DMS 273 (cell line): ENCODE data around the gene HSF4.

Experiments used
- DNase-seq: peaks from one replicate; lab custom pipeline; 2025; ENCODE audit not compliant: unreplicated experiment; lab: John Stamatoyannopoulos, UW

Gene HSF4

DNA sequence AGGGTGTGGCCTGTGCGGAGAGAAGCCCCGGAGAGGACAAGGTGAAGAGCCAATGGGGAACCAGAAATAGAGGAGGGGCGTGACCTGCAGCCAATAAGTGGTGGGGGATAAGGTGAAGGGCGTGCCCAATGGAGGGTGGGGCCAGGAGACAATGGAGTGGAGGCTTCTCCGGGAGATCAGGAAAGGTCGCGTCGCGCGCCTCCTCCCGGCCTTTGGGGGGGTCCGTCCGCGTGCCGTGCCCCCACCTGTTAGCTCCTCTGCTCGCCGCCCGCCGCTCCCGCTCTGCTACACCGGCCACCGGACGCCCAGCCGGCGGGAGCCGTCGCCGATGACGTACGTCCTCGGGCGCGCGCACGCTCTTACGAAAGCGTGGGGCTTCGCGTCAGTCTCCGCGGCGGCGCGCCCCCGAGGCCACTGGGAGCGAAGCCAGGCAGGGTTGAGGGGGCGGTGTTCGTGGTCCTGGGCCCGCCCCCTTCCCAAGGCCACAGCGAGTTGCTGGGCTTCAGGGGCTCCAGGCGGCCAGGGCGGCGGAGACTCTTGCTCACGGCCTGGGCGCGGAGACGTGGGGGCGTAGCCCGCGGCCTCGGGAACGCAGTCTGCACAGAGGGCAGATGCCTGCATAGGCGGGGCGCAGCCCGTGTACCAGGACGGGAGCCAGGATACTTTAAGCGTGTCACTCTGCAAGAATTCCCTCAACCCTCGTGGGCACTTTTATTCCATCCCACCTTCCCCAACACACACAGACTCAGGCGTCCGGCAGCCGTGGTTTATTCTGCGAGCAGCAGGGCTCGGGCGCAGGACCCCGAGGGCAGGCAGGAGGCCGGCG is 19.3 kb downstream of the HSF4 start, which contains the start of gene MATCAP1:
MATCAP1 (minus strand) TSS at position 337 of the 826 bp plus-strand sequence. CDS start 3,353 bp downstream, outside the sequence.
- DNase-seq, result peak; percentile 98

DNA sequence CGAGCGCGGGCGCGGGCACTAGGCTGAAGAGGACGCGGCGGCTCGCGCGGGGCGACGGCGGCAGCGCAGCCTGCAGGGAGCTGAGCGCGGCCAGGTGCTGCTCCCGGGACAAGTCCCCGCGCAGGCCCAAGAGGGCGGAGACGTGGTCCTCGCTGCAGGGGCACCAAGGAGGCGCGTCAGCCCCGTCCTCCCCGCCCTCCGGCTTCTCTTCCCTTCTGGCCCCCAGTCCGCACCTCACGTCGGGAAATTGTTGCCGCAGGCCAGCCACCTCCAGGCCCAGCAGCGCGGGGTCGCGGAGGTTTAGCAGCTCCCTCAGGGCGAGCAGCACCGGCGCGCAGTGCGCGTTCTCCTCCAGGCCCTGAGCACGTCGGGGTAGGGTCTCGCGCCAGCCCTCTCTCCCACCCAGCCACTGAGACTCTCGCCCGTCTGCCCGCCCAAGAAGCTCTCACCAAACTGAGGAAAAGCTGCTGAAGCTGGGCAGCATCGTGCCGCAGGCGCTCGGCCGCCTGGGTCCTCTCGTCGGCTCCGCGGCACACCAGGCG is 20.0 kb downstream of the HSF4 start:
- DNase-seq, result peak; percentile 87

DNA sequence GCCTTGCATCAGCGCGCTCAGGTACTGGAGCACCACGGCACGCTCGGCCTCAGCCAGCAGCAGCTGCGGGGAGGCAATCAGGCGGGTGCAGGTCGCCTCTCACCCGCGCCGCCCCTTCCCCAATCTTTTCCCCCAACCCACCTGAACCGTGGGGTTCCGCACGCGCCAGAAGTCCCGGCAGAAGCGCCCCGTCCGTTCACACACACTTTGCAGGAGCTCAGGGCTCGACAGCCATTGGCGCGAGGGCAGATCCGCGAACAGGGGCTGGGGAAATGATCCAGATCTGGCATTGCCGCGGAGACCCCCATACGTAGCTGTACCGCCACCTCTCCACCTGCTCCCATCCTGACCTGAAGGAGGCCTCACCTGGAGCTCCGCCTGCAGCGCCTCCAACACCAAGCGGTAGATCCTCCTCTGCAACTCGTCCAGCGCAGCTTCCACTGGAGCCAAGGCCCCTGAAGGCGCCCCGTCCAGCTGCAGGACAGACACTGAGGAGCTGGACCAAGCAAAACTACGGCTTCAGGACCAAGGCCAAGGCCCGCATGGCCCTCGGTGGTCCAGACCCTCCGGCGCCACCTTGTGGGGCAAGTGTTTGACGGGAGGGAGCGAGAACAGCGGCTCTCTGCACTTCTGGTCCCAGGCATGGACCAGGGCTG is 20.6 kb downstream of the HSF4 start:
- peak; percentile 90 for DNase-seq

DNA sequence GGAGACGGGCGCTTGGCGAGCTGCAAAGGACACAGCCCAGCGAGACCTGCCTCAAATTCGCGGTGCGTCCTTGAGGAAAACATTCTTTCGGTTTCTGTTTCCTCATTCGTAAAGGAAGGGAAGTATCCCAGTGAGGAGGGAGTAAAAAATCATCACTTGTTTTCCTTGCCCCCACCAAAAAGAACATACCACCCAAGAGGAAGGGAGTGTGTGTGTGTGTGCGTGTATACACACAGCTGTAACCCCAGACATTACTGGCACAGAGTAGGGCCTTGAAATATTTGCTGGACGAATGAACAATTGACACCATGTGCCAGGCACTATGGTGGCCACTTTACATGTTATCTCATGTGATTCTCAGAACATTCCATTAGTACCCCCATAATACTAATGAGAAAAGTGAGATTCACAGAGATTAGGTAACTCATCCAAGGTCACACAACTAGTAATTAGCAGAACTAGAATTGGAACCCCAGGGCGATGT is 21.1 kb downstream of the HSF4 start:
- no peak for DNase-seq

DNA sequence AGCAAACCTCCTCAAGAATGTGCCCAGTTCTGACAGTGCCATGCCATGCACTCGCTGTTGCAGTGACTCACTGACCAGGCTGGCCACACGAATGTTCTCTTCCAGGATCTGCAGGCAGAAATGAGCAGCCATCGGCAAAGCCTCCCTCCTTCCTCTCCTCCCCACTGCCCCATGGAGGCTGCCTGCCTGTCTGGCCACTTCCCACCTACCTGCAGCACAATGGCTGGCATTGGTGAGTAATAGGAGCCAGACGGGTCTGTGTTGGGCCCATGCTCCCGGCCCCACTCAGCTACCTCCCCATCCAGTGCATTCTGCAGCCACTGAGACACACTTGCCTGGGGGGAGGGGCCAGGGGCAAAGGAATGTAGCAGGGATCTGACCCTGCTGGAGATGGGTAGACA is 22.0 kb downstream of the HSF4 start:
- no peak for DNase-seq

- DNase-seq, result peak; percentile 95
These were observed 22.8 kb downstream of the HSF4 start for GRCh38 chr16:67187175-67187890.

DNA sequence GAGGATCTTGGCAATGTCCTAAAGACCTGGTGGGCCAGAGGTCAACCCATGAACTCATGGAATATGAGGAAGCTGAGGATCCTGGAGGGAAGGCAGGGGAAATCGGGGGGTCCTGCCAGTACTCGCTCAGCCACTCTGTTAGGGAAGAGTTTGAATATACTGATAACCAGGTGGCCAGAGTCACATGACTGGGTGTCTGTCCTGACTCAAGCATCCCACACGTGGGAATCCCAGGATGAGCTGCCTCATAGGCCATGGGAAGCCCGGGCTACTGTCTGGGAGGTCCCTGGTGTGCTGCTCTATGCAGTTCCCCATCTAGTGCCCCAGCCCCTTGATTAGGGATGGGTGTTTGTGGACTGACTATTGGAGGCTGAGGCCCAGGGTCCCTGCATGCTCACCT is 23.8 kb downstream of the HSF4 start:
- DNase-seq, result no peak

DNA sequence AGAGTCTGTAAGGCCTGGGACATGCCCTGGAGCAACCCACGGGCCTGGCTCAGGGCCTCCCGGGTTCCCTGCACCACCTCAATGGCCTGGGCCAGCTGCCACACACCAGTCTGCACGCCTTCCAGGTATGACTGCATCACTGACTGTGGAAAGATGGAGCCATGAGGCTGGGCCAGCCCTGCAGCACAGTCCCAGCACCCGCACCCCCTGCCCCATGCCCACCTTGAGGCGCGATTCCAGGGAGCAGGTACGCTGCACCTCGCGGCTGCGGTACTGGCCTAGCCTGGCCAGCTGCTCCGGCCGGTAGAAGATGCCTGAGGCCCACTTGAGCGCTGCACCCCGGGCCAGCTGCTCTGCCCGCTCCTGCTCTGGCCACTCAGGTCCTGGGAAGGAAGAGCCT is 24.3 kb downstream of the HSF4 start:
- DNase-seq, result no peak

- DNase-seq, result no peak
These were observed 25.5 kb downstream of the HSF4 start, which contains the start of gene EXOC3L1 for GRCh38 chr16:67190041-67190440. EXOC3L1 (minus strand) TSS chr16:67190136; CDS start chr16:67189676, 460 bp downstream.

GRCh38 chr16:67190448-67191399 is 26.2 kb downstream of the HSF4 start:
- DNase-seq, result no peak

- DNase-seq, result no peak
These were observed 27.0 kb downstream of the HSF4 start for GRCh38 chr16:67191411-67191994.

DNA sequence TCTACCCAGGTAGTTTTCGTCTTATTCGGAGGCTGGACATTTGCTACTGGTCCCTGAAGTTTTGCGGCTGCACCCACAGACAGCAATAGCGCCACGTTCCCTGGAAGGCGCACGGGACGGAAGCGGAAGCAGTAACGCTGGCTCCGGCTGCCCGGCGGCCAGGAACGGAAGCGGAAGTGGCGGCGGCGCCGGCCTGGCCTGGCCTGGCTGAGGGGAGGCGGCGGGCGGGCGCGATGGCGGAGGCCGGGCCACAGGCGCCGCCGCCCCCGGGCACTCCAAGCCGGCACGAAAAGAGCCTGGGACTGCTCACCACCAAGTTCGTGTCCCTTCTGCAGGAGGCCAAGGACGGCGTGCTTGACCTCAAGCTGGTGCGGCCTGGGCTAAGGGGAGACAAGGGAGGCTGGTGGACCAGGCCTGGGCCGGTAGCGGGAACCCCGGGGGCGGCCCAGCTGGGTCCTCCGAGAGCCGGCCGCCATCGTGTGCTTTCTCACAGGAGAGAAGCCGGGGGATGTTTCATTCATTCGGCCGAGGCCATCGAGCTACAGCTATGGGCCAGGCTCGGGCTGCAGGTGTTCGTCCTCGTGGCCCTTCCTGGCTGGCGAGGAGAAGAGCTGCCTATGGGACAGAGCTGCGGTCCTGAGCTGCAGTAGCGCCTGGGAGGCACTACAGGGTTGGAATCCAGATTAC is 27.6 kb downstream of the HSF4 start, which contains the start of gene E2F4:
E2F4 (plus strand) TSS at position 161 of the 687 bp plus-strand sequence; CDS start at position 234, 73 bp downstream.
- peak; percentile 98 for DNase-seq

- no peak for DNase-seq
These were observed 28.3 kb downstream of the HSF4 start for GRCh38 chr16:67192781-67193361.

GRCh38 chr16:67193536-67193935 is 29.0 kb downstream of the HSF4 start:
- no peak for DNase-seq

GRCh38 chr16:67194260-67194659 is 29.7 kb downstream of the HSF4 start:
- no peak for DNase-seq

- no peak for DNase-seq
These were observed 31.1 kb downstream of the HSF4 start for GRCh38 chr16:67195676-67196075.

DNA sequence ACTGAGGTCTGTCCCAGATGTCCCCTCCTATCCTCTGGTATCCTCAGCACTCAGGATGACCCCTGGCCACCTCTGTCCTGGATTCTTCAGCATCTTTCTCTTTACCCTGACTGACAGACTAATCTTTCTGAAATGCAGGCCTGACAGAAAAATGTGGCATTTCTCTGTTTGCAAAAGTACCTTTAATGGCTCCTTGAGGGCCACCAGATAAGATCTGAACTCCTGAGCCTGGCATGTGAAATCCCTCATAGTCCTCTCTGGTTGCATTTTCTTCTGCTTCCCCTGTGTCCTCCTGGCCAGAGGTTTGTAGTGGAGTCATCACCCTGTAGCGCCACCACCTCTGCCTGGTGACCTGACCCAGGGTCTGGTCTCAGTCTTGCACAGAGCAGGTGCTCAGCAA is 32.3 kb downstream of the HSF4 start:
- no peak for DNase-seq

DNA sequence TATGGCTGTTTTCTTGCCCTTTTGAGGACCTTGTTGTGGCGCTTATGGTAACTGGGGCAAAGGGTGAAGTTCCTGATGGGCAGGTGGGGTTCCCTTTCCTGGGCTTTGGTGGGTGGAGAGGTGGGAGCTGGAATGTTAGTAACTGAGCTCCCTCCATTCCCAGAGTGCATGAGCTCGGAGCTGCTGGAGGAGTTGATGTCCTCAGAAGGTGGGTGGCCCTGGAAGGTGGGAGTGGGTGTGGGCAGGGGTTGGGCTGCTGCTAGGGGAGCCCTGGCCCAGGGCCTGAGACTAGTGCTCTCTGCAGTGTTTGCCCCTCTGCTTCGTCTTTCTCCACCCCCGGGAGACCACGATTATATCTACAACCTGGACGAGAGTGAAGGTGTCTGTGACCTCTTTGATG is 33.2 kb downstream of the HSF4 start:
- DNase-seq, result no peak
